ENCODE results near the gene SUSD1. TPM values are rescaled to one million over a fixed set of nuclear protein-coding genes. Genes with fewer than 3 reads are reported as not detected.

SUSD1 gene
- total RNA-seq, 1 experiment from 2014 or later = 8.1 TPM

GRCh38 chr9:112111461-112111860 is 63.6 kb downstream of the SUSD1 start:
- WGBS (ENCODE audit: extremely low coverage, insufficient read length, low lambda C conversion rate) = no CpG with 5 or more reads among the region's 8 CpGs
- Mint-ChIP-seq H3K36me3 (ENCODE audit: insufficient read depth in 1 of 3, low read depth in 3 of 3) (peaks cover 0 to 10% (median 0%) of the 10 kb centered on the region in 3 experiments; a peak in 2 of 7 replicates), H3K27ac (no peak overlapping the region), H3K4me1 (peaks cover 5 to 24% of the 10 kb centered on the region in 2 experiments), H3K4me3 (no peak overlapping the region), H3K27me3 (ENCODE audit: low read depth) (no peaks in the 10 kb centered on the region), H3K9me3 (no peaks in the 10 kb centered on the region)
- H3K4ac ChIP-seq (ENCODE audit: low read depth, low read length) = no peak overlapping the region
- no peak overlapping the region for H2BK12ac ChIP-seq (ENCODE audit: insufficient read length, low read depth, low read length)
- DNase-seq = no peak
- H4K8ac ChIP-seq (replicated peaks; ENCODE audit: insufficient read length, low read depth, low read length) = no peak overlapping the region
- no peak overlapping the region for H3K56ac ChIP-seq (ENCODE audit: insufficient read length, low read depth, low read length)
- H3K23me2 ChIP-seq (ENCODE audit: insufficient read length, low read depth, low read length, poor library complexity, severe bottlenecking) = no peaks in the 10 kb centered on the region
- H2BK20ac ChIP-seq (ENCODE audit: low read depth, low read length, poor library complexity, severe bottlenecking) = no peak overlapping the region
- no peak overlapping the region for H2BK15ac ChIP-seq (ENCODE audit: low read depth, low read length)
- no peak overlapping the region for H3K9ac ChIP-seq (ENCODE audit: extremely low read depth, insufficient read length, low read length)
- H3K4me1 ChIP-seq (ENCODE audit: insufficient read depth, low read length) = no peaks in the 10 kb centered on the region
- H3K4me2 ChIP-seq (ENCODE audit: insufficient read depth, insufficient read length, low read length) = no peak overlapping the region
- H4K20me1 ChIP-seq (ENCODE audit: control insufficient read depth, insufficient read depth, insufficient read length) = no peaks in the 10 kb centered on the region
- no peak overlapping the region for H2BK5ac ChIP-seq (ENCODE audit: insufficient read length, low read length)
- no peak for TF ChIP-seq CTCF (conservative IDR thresholded peaks at IDR 0.05)
- no peaks in the 10 kb centered on the region for H3K27me3 ChIP-seq (ENCODE audit: insufficient read depth, low read length)
- no peak overlapping the region for H3K27ac ChIP-seq (ENCODE audit: insufficient read length, low read depth, low read length)
- H3K23ac ChIP-seq (ENCODE audit: insufficient read length, low read depth, low read length) = no peak overlapping the region
- no peaks in the 10 kb centered on the region for H3K9me3 ChIP-seq (ENCODE audit: control insufficient read depth, low read depth, low read length)
- no peak overlapping the region for H4K5ac ChIP-seq (ENCODE audit: insufficient read length, low read depth, low read length)
- no peak overlapping the region for H4K91ac ChIP-seq (ENCODE audit: insufficient read length, low read depth, low read length)
- H3K79me1 ChIP-seq (ENCODE audit: insufficient read depth, low read depth, low read length, poor library complexity, severe bottlenecking) = no peaks in the 10 kb centered on the region
- H2AK5ac ChIP-seq (ENCODE audit: insufficient read length, low read length) = no peak overlapping the region
- no peak overlapping the region for H3T11ph ChIP-seq (ENCODE audit: low read length)
- H3K79me2 ChIP-seq (ENCODE audit: insufficient read depth, low read length) = no peaks in the 10 kb centered on the region
- H2AFZ ChIP-seq (ENCODE audit: low read length) = no peak overlapping the region
- H2BK120ac ChIP-seq (ENCODE audit: low read depth, low read length, poor library complexity, severe bottlenecking) = no peak overlapping the region
- H3K14ac ChIP-seq (ENCODE audit: insufficient read depth, low read length) = no peak overlapping the region
- no peak overlapping the region for H3K18ac ChIP-seq (ENCODE audit: insufficient read length, low read depth, low read length)
